Right lobe of liver (tissue), 4 donors: Measurements from ENCODE around the gene PIK3CB.

Experiments used
- POLR2A ChIP-seq: fragments of 450-650 bp; IDR thresholded peaks from one replicate; pipeline ENCODE4 v1.6.1; 2017; ENCODE audit warnings: antibody characterized with exemption, mild to moderate bottlenecking
- TF ChIP-seq, protein P1 (sequence below), 4 donors: fragments of 200-600 bp in 3 of 4; fragments of 450-650 bp in 1 of 4; IDR thresholded peaks; one replicate each; pipeline versions ENCODE4 v1.5.1 to v1.8.0; 2016 to 2022; ENCODE audit warnings: antibody characterized with exemption in 4 of 4, mild to moderate bottlenecking in 2 of 4
- donor health status: DM: no; HTN: no; CAD: no.
- donor health status: DM: no; HTN: no; CAD: no.
- donor health status: DM: no; HTN: yes; CAD: no.

DNA sequence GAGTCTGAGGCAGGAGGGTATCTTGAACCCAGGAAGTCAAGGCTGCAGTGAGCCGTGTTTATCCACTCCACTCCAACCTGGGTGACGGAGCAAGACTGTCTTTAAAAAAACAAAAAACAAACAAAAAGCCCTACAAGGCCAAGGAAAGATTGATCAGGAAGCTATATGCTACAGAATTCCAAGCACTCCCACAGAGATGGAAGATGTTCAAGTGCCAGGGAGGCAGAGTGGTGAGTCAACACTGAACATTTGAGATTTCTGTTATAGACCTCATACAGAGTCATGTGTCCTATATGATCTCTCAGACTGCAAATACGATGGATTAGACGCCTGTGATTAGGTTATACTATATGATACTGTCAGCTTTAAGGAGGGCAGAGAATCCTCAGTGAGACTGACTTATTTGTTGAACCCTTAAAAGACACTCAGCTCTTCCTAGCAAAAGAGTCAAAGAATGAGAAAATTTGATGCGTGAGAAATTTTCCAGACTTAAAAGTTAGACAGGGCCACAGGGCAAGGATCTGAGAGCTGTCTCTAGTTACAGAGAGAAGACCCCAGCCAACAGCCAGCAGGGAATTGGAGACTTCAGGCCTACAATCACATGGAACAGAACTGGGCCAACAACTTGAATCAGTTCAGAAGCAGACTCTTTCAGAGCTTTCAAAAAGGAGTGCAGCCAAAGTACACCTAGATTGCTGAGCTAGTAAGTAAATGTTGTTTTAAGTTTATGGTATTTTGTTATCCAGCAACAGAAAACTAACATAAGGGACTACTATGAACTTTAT is 107.6 kb downstream of the PIK3CB start:
- no peak for TF ChIP-seq POLR2A
- TF ChIP-seq, protein P1, sequence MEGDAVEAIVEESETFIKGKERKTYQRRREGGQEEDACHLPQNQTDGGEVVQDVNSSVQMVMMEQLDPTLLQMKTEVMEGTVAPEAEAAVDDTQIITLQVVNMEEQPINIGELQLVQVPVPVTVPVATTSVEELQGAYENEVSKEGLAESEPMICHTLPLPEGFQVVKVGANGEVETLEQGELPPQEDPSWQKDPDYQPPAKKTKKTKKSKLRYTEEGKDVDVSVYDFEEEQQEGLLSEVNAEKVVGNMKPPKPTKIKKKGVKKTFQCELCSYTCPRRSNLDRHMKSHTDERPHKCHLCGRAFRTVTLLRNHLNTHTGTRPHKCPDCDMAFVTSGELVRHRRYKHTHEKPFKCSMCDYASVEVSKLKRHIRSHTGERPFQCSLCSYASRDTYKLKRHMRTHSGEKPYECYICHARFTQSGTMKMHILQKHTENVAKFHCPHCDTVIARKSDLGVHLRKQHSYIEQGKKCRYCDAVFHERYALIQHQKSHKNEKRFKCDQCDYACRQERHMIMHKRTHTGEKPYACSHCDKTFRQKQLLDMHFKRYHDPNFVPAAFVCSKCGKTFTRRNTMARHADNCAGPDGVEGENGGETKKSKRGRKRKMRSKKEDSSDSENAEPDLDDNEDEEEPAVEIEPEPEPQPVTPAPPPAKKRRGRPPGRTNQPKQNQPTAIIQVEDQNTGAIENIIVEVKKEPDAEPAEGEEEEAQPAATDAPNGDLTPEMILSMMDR (IDR thresholded peaks at IDR 0.05), result no peak
